GM19043 (cell line): ENCODE measurements around the gene SEPHS1.
"Not testable (repeated sequence)": the region's sequence is repeated elsewhere in the genome, so short reads cannot be mapped to it uniquely, and the experiment has no call there.

Source experiments
- ATAC-seq: cut with Tn5 transposase; IDR thresholded peaks from one replicate; pipeline ENCODE4 v1.9.1; 2021; ENCODE audit warnings: low read depth; ENCODE audit not compliant: unreplicated experiment

The SEPHS1 gene

GRCh38 chr10:13330980-13331379 is 17.1 kb downstream of the SEPHS1 start:
- not testable (repeated sequence) for ATAC-seq

- ATAC-seq, result no peak
Measured at GRCh38 chr10:13329565-13329964, 18.5 kb downstream of the SEPHS1 start.

GRCh38 chr10:13328613-13329012 is 19.5 kb downstream of the SEPHS1 start:
- no peak for ATAC-seq

GRCh38 chr10:13328126-13328525 is 20.0 kb downstream of the SEPHS1 start:
- ATAC-seq, result no peak

- no peak for ATAC-seq
Measured at GRCh38 chr10:13327534-13327933, 20.6 kb downstream of the SEPHS1 start.

- ATAC-seq, result no peak
Measured at GRCh38 chr10:13322615-13323148, 25.4 kb downstream of the SEPHS1 start.

GRCh38 chr10:13321576-13321975 is 26.5 kb downstream of the SEPHS1 start:
- no peak for ATAC-seq

GRCh38 chr10:13319166-13319565 is 28.9 kb downstream of the SEPHS1 start:
- no peak for ATAC-seq

GRCh38 chr10:13317474-13317873 is 30.6 kb downstream of the SEPHS1 start:
- ATAC-seq, result no peak

- no peak for ATAC-seq
Measured at GRCh38 chr10:13316635-13317311, 31.3 kb downstream of the SEPHS1 start.

GRCh38 chr10:13315361-13315760 is 32.7 kb downstream of the SEPHS1 start:
- ATAC-seq, result no peak

- ATAC-seq, result no peak
Measured at GRCh38 chr10:13311177-13311575, 36.9 kb downstream of the SEPHS1 start.

GRCh38 chr10:13310518-13311176 is 37.4 kb downstream of the SEPHS1 start:
- peak; percentile 68 for ATAC-seq

GRCh38 chr10:13309792-13310191 is 38.3 kb downstream of the SEPHS1 start:
- ATAC-seq, result no peak

GRCh38 chr10:13308096-13308495 is 40.0 kb downstream of the SEPHS1 start:
- ATAC-seq, result no peak

GRCh38 chr10:13306103-13306502 is 42.0 kb downstream of the SEPHS1 start:
- no peak for ATAC-seq

- no peak for ATAC-seq
Measured at GRCh38 chr10:13302821-13303555, 45.1 kb downstream of the SEPHS1 start.

GRCh38 chr10:13299437-13300287 is 48.4 kb downstream of the SEPHS1 start, which contains the start of gene PHYH:
TSS of gene PHYH (minus strand) at chr10:13300064. CDS start at chr10:13300042, 22 bp downstream.
- peak; percentile 47 for ATAC-seq

GRCh38 chr10:13298748-13299436 is 49.2 kb downstream of the SEPHS1 start:
- ATAC-seq, result no peak

- ATAC-seq, result no peak
Measured at GRCh38 chr10:13296476-13296875, 51.6 kb downstream of the SEPHS1 start.
